ENCODE data around the gene RAP1A.

RAP1A gene

GRCh38 chr1:111619635-111620440 is at the start of gene RAP1A:
RAP1A (plus strand) TSS chr1:111619789; CDS start chr1:111691361, 71,572 bp downstream.
- DNase-seq (ENCODE audit: low read depth), result peak; percentile 92
- TF ChIP-seq, protein P1, sequence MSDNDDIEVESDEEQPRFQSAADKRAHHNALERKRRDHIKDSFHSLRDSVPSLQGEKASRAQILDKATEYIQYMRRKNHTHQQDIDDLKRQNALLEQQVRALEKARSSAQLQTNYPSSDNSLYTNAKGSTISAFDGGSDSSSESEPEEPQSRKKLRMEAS (IDR thresholded peaks at IDR 0.05; ENCODE audit: low read depth, low read length), result 0 out of 2 replicates have a peak, but pooled peaks have one; percentile 4
- TF ChIP-seq POLR2A (IDR thresholded peaks at IDR 0.05; ENCODE audit: extremely low read depth, insufficient read length) (peak; percentile 54), CTCF (IDR thresholded peaks at IDR 0.05; ENCODE audit: low read depth, low read length) (no peak)
- peak within 1 kb of the TSS; percentile 86 for H3K4me3 ChIP-seq (ENCODE audit: low read depth, low read length)

DNA sequence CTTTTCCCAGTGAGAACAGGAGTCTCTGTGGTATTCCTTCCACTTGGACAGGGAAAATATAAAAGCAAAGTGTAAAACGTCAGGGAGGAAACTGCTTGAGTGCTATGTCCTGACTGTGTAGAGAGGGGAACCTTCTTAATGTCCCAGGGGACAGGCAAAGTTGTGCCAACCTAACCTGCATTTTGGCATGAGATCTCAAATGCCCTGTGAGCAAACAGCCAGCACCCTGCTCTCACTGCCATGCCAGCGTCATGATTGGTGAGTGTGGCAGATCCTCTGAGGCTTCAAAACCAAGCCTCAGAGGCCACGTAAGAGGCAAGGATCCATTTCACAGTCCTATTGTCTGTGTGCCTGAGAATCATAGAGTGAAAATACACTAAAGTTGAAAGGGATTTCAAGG is 49.7 kb upstream of the RAP1A start:
- no peak for DNase-seq (ENCODE audit: low read depth)
- TF ChIP-seq MYC (IDR thresholded peaks at IDR 0.05; ENCODE audit: low read depth, low read length) (no peak), POLR2A (IDR thresholded peaks at IDR 0.05; ENCODE audit: extremely low read depth, insufficient read length) (no peak), CTCF (IDR thresholded peaks at IDR 0.05; ENCODE audit: low read depth, low read length) (no peak)
- TF ChIP-seq, protein P1 (IDR thresholded peaks at IDR 0.05; ENCODE audit: low read depth, low read length), result no peak
- H3K4me3 ChIP-seq (ENCODE audit: low read depth, low read length), result no peak overlapping the region

DNA sequence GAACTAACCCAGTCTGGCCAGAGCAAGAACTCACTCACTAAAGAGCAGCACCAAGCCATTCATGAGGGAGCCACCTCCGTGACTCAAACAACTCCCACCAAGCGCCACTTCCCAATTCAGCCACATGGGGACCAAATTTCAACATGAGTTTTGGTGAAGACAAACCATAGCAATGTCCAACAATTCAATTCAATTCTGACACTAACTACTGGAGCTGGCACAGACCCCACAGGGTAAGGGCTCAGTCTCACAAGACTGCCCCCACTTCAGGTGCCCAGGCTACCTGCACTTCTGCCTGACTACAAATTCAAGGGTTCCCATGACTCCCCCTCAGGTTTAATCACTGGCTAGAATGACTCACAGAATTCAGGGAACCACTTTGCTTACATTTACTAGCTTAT is 48.8 kb upstream of the RAP1A start:
- TF ChIP-seq POLR2A (IDR thresholded peaks at IDR 0.05; ENCODE audit: extremely low read depth, insufficient read length) (no peak), CTCF (IDR thresholded peaks at IDR 0.05; ENCODE audit: low read depth, low read length) (peak; percentile 47)
- TF ChIP-seq, protein P1 (IDR thresholded peaks at IDR 0.05; ENCODE audit: low read depth, low read length), result no peak
- no peak overlapping the region for H3K4me3 ChIP-seq (ENCODE audit: low read depth, low read length)
- peak; percentile 75 for DNase-seq (ENCODE audit: low read depth)

DNA sequence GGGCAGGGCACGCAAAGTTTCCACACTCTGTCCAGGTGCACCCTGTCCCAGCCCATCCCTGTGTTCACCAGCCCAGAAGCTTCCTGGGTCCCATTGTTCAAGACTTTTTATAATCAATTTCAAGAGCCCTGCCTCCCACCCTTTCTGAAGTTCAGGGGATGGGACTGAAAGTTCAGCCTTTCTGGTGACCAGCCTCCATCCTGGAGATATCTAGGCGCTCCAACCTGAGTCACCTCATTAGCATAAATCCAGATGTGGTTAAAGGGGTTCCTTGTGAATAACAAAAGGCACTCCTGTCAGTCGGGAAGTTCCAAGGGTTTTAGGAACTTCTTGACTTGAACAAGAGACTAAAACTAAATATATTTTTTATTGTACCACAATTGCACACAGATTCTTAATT is 48.4 kb upstream of the RAP1A start:
- no peak for TF ChIP-seq POLR2A (IDR thresholded peaks at IDR 0.05; ENCODE audit: extremely low read depth, insufficient read length)
- TF ChIP-seq, protein P1 (IDR thresholded peaks at IDR 0.05; ENCODE audit: low read depth, low read length), result no peak
- TF ChIP-seq CTCF (IDR thresholded peaks at IDR 0.05; ENCODE audit: low read depth, low read length), result no peak
- no peak for TF ChIP-seq MYC (IDR thresholded peaks at IDR 0.05; ENCODE audit: low read depth, low read length)
- DNase-seq (ENCODE audit: low read depth), result no peak
- H3K4me3 ChIP-seq (ENCODE audit: low read depth, low read length), result no peak overlapping the region

DNA sequence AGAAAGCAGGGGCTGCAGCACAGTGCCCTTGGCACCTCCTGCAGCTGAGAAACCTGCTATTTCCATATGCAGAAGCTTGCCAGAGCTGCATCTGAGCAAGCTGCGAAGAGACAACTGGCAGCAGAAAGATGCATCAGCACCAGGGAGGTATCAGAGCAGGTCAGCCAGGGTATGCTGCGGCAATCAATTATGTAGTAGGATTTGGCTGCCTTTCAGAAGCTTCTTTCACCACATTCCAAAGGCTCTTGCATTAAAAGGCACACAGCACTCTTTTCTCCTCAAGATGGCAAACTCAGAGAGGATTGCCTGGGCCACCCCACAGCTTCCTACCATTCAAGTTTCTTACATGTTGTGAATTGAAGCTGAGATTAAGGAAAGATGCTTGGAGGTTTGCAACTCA is 47.6 kb upstream of the RAP1A start:
- DNase-seq (ENCODE audit: low read depth), result no peak

More for the DNA sequence above, 47.6 kb upstream of the RAP1A start:
- TF ChIP-seq, protein P1 (IDR thresholded peaks at IDR 0.05; ENCODE audit: low read depth, low read length), result no peak
- TF ChIP-seq CTCF (IDR thresholded peaks at IDR 0.05; ENCODE audit: low read depth, low read length) (no peak), MYC (IDR thresholded peaks at IDR 0.05; ENCODE audit: low read depth, low read length) (no peak), POLR2A (IDR thresholded peaks at IDR 0.05; ENCODE audit: extremely low read depth, insufficient read length) (no peak)
- no peak overlapping the region for H3K4me3 ChIP-seq (ENCODE audit: low read depth, low read length)

Measured in NB4 (cell line).